ENCODE measurements around the gene MICA.

GRCh38 chr6:31363811-31364210, 39.6 kb upstream of the MICA start:
- TF ChIP-seq SP1 (IDR thresholded peaks at IDR 0.05) (no peak), ZNF384 (IDR thresholded peaks at IDR 0.05) (no peak), LEF1 (IDR thresholded peaks at IDR 0.05; ENCODE audit: borderline replicate concordance) (no peak), FOXM1 (IDR thresholded peaks at IDR 0.05; ENCODE audit: borderline replicate concordance) (no peak), TARDBP (IDR thresholded peaks at IDR 0.05) (no peak), ELF4 (IDR thresholded peaks at IDR 0.05) (no peak), NFRKB (IDR thresholded peaks at IDR 0.05) (no peak), ARNT (IDR thresholded peaks at IDR 0.05) (no peak), FOXK2 (IDR thresholded peaks at IDR 0.05) (no peak), FOXA1 (IDR thresholded peaks at IDR 0.05) (no peak), CTBP1 (IDR thresholded peaks at IDR 0.05; ENCODE audit: borderline replicate concordance) (no peak), SUZ12 (IDR thresholded peaks at IDR 0.05) (no peak)

All from HEK293T (cell line).